H9 (cell line): ENCODE results near the gene MYL10. TPM values are rescaled to one million over a fixed set of nuclear protein-coding genes. Genes with fewer than 3 reads are reported as not detected.

Experiments
- DNase-seq: peaks from one replicate; pipeline ENCODE4 v3.0.0-alpha.2; 2017
- H2AFZ ChIP-seq: one replicate; pipeline ENCODE4 v1.6.1; 2013; ENCODE audit warnings: mild to moderate bottlenecking, low read length, control low read depth, moderate library complexity
- H2AK5ac ChIP-seq: 2 replicates; pipeline ENCODE4 v1.6.1; 2013; ENCODE audit warnings: low read length, control low read depth, mixed read lengths; ENCODE audit not compliant: insufficient read length
- H2BK120ac ChIP-seq: one replicate; pipeline ENCODE4 v1.6.1; 2013; ENCODE audit warnings: low read depth, mild to moderate bottlenecking, low read length, control low read depth, inconsistent platforms; ENCODE audit not compliant: poor library complexity, severe bottlenecking
- H2BK12ac ChIP-seq: 2 replicates; pipeline ENCODE4 v1.6.1; 2013; ENCODE audit warnings: low read length, control low read depth, mixed read lengths, low read depth; ENCODE audit not compliant: insufficient read length
- H2BK15ac ChIP-seq: 2 replicates; pipeline ENCODE4 v1.6.1; 2013; ENCODE audit warnings: low read depth, low read length, control low read depth
- H2BK20ac ChIP-seq: one replicate; pipeline ENCODE4 v1.6.1; 2013; ENCODE audit warnings: low read depth, mild to moderate bottlenecking, low read length, control low read depth, inconsistent platforms; ENCODE audit not compliant: poor library complexity, severe bottlenecking
- H2BK5ac ChIP-seq: 2 replicates; pipeline ENCODE4 v1.6.1; 2013; ENCODE audit warnings: low read length, control low read depth, mixed read lengths; ENCODE audit not compliant: insufficient read length
- H3K14ac ChIP-seq: 2 replicates; pipeline ENCODE4 v1.6.1; 2013; ENCODE audit warnings: low read length, control low read depth; ENCODE audit not compliant: insufficient read depth
- H3K18ac ChIP-seq: 2 replicates; pipeline ENCODE4 v1.6.1; 2013; ENCODE audit warnings: low read depth, mild to moderate bottlenecking, mixed read lengths, low read length, control low read depth; ENCODE audit not compliant: insufficient read length
- H3K23ac ChIP-seq: 2 replicates; pipeline ENCODE4 v1.6.1; 2013; ENCODE audit warnings: low read length, control low read depth, mixed read lengths, low read depth; ENCODE audit not compliant: insufficient read length
- H3K23me2 ChIP-seq: 2 replicates; pipeline ENCODE4 v1.6.1; 2013; ENCODE audit warnings: low read depth, mild to moderate bottlenecking, mixed read lengths, low read length, control low read depth; ENCODE audit not compliant: insufficient read length, poor library complexity, severe bottlenecking
- H3K27ac ChIP-seq: 2 replicates; pipeline ENCODE4 v1.5.1; 2013; ENCODE audit warnings: low read length, control low read depth, mixed read lengths, low read depth; ENCODE audit not compliant: insufficient read length
- H3K27me3 ChIP-seq: 2 replicates; pipeline ENCODE4 v1.6.1; 2013; ENCODE audit warnings: low read length, control low read depth, inconsistent platforms; ENCODE audit not compliant: insufficient read depth
- H3K4ac ChIP-seq: 2 replicates; pipeline ENCODE4 v1.6.1; 2013; ENCODE audit warnings: low read depth, mild to moderate bottlenecking, control low read depth, inconsistent platforms, low read length, moderate library complexity
- H3K4me1 ChIP-seq: 2 replicates; pipeline ENCODE4 v1.6.1; 2013; ENCODE audit warnings: low read length, control low read depth, inconsistent platforms; ENCODE audit not compliant: insufficient read depth
- H3K4me2 ChIP-seq: 2 replicates; pipeline ENCODE4 v1.6.1; 2013; ENCODE audit warnings: low read length, control low read depth, mixed read lengths; ENCODE audit not compliant: insufficient read length, insufficient read depth
- H3K56ac ChIP-seq: 2 replicates; pipeline ENCODE4 v1.6.1; 2013; ENCODE audit warnings: low read depth, mild to moderate bottlenecking, mixed read lengths, low read length, control low read depth; ENCODE audit not compliant: insufficient read length
- H3K79me1 ChIP-seq: 2 replicates; pipeline ENCODE4 v1.6.1; 2013; ENCODE audit warnings: low read depth, mild to moderate bottlenecking, moderate library complexity, low read length, control low read depth, inconsistent platforms; ENCODE audit not compliant: insufficient read depth, poor library complexity, severe bottlenecking
- H3K79me2 ChIP-seq: 2 replicates; pipeline ENCODE4 v1.6.1; 2013; ENCODE audit warnings: low read length, control low read depth, inconsistent platforms; ENCODE audit not compliant: insufficient read depth
- H3K9ac ChIP-seq: 2 replicates; pipeline ENCODE4 v1.6.1; 2013; ENCODE audit warnings: low read length, control low read depth, mixed read lengths; ENCODE audit not compliant: insufficient read length; ENCODE audit errors: extremely low read depth
- H3K9me3 ChIP-seq: one replicate; pipeline ENCODE4 v1.6.1; 2013; ENCODE audit warnings: low read depth, low read length, inconsistent platforms; ENCODE audit not compliant: control insufficient read depth
- H3T11ph ChIP-seq: one replicate; pipeline ENCODE4 v1.6.1; 2013; ENCODE audit warnings: mild to moderate bottlenecking, low read length, control low read depth, inconsistent platforms
- H4K20me1 ChIP-seq: one replicate; pipeline ENCODE4 v1.6.1; 2013; ENCODE audit not compliant: control insufficient read depth, insufficient read length, insufficient read depth
- H4K5ac ChIP-seq: 2 replicates; pipeline ENCODE4 v1.6.1; 2013; ENCODE audit warnings: low read depth, mild to moderate bottlenecking, mixed read lengths, low read length, control low read depth; ENCODE audit not compliant: insufficient read length
- H4K8ac ChIP-seq: replicated peaks from 2 replicates; pipeline ENCODE4 v1.6.1; 2013; ENCODE audit warnings: low read length, control low read depth, mixed read lengths, low read depth; ENCODE audit not compliant: insufficient read length
- H4K91ac ChIP-seq: 2 replicates; pipeline ENCODE4 v1.6.1; 2013; ENCODE audit warnings: low read depth, mild to moderate bottlenecking, moderate library complexity, mixed read lengths, low read length, control low read depth; ENCODE audit not compliant: insufficient read length
- H3K27ac Mint-ChIP-seq, 3 experiments: 2 replicates in 2 of 3; 3 replicates in 1 of 3; pipeline ENCODE4 v1.8.0; 2020 to 2021; ENCODE audit warnings: mixed read lengths in 3 of 3, mild to moderate bottlenecking in 1 of 3, moderate library complexity in 1 of 3
- H3K27me3 Mint-ChIP-seq: 2 replicates; pipeline ENCODE4 v1.8.0; 2021; ENCODE audit warnings: low read depth, mild to moderate bottlenecking, moderate library complexity, mixed read lengths
- H3K36me3 Mint-ChIP-seq, 3 experiments: 2 replicates in 2 of 3; 3 replicates in 1 of 3; pipeline ENCODE4 v1.8.0; 2020 to 2021; ENCODE audit warnings: low read depth in 3 of 3, mixed read lengths in 3 of 3; ENCODE audit not compliant: insufficient read depth in 1 of 3
- H3K4me1 Mint-ChIP-seq, 2 experiments: 2 replicates each; pipeline ENCODE4 v1.8.0; 2020; ENCODE audit warnings: mixed read lengths in 2 of 2
- H3K4me3 Mint-ChIP-seq, 2 experiments: 2 replicates in 1 of 2; 3 replicates in 1 of 2; pipeline ENCODE4 v1.8.0; 2020 to 2021; ENCODE audit warnings: mild to moderate bottlenecking in 2 of 2, mixed read lengths in 2 of 2, moderate library complexity in 1 of 2
- H3K9me3 Mint-ChIP-seq, 2 experiments: 2 replicates in 1 of 2; 3 replicates in 1 of 2; pipeline ENCODE4 v1.8.0; 2020; ENCODE audit warnings: mild to moderate bottlenecking in 2 of 2, mixed read lengths in 2 of 2, moderate library complexity in 1 of 2
- CTCF ChIP-seq: fragments of 200-600 bp; sonication (generic); conservative IDR thresholded peaks from 3 replicates; pipeline ENCODE4 v1.8.0; 2021; ENCODE audit warnings: antibody characterized with exemption, mild to moderate bottlenecking
- whole genome bisulfite sequencing: extraction: QIAGEN DNeasy Blood & Tissue Kit; methylation state at CpG from one replicate; pipeline ENCODE4 v1.1.7; 2013; ENCODE audit warnings: missing lambda C conversion rate, low lambda C conversion rate, mixed read lengths; ENCODE audit not compliant: insufficient read length; ENCODE audit errors: extremely low coverage; 5-methylcytosine and 5-hydroxymethylcytosine counted together
- total RNA-seq: library from RNA; stranded (reverse); gene quantifications from 2 replicates; pipeline ENCODE4 v1.2.1, GENCODE V29; 2021

Gene MYL10
- total RNA-seq, 1 experiment from 2014 or later: 0.50 TPM

GRCh38 chr7:101614098-101614938, 14.8 kb downstream of the MYL10 start:
- H3K4ac ChIP-seq: no peak overlapping the region
- Mint-ChIP-seq H3K4me3 (no peak overlapping the region), H3K27me3 (peaks cover 14% of the 10 kb centered on the region), H3K9me3 (no peaks in the 10 kb centered on the region; a peak in 1 of 5 replicates), H3K36me3 (no peaks in the 10 kb centered on the region), H3K4me1 (peaks cover 25 to 31% of the 10 kb centered on the region in 2 experiments), H3K27ac (no peak overlapping the region; a peak in 3 of 7 replicates)
- no peak overlapping the region for H2AFZ ChIP-seq
- H3K56ac ChIP-seq: no peak overlapping the region
- H3K79me1 ChIP-seq: no peaks in the 10 kb centered on the region
- no peak overlapping the region for H2BK12ac ChIP-seq
- no peaks in the 10 kb centered on the region for H3K27me3 ChIP-seq
- H2AK5ac ChIP-seq: no peak overlapping the region
- no peaks in the 10 kb centered on the region for H3K79me2 ChIP-seq
- no peak overlapping the region for H3K27ac ChIP-seq
- no peak overlapping the region for H2BK120ac ChIP-seq
- no peak overlapping the region for H3T11ph ChIP-seq
- no peak for DNase-seq
- no peak for TF ChIP-seq CTCF
- no peak overlapping the region for H3K9ac ChIP-seq
- no peak overlapping the region for H3K23ac ChIP-seq
- no peak overlapping the region for H2BK15ac ChIP-seq
- H2BK5ac ChIP-seq: no peak overlapping the region
- H3K14ac ChIP-seq: no peak overlapping the region
- no peak overlapping the region for H2BK20ac ChIP-seq
- H3K9me3 ChIP-seq: no peaks in the 10 kb centered on the region
- no peak overlapping the region for H3K4me2 ChIP-seq
- H3K4me1 ChIP-seq: peaks cover 10% of the 10 kb centered on the region; the same call in 1 of the 2 replicates
- H4K5ac ChIP-seq: no peak overlapping the region
- no peaks in the 10 kb centered on the region for H3K23me2 ChIP-seq
- H4K91ac ChIP-seq: no peak overlapping the region
- H4K8ac ChIP-seq: no peak overlapping the region
- H4K20me1 ChIP-seq: no peaks in the 10 kb centered on the region
- no CpG with 5 or more reads among the region's 13 CpGs for WGBS
- no peak overlapping the region for H3K18ac ChIP-seq
